ENCODE data around the gene ANGPTL7. TPM values are rescaled to one million over a fixed set of nuclear protein-coding genes. Genes with fewer than 3 reads are reported as not detected.

The ANGPTL7 gene
- polyA plus RNA-seq (2013, experiment 1 of 2), result not detected
- not detected for polyA plus RNA-seq (2013, experiment 2 of 2)

- Histone ChIP-seq H3K9me3 (ENCODE audit: insufficient read depth, low read depth, low read length) (no peaks in the 10 kb centered on the region), H3K27ac (ENCODE audit: low read depth, low read length) (no peak within 1 kb of the TSS), H3K27me3 (ENCODE audit: insufficient read depth, low read length) (no peaks in the 10 kb centered on the region), H3K4me1 (ENCODE audit: insufficient read depth, low read length) (peaks cover 9% of the 10 kb centered on the region; the same call in 1 of the 2 replicates), H3K4me3 (ENCODE audit: low read length) (no peak within 1 kb of the TSS), H3K36me3 (ENCODE audit: insufficient read depth, low read length) (peaks cover 73% of the 10 kb centered on the region), H3K9ac (ENCODE audit: low read depth, low read length) (no peak within 1 kb of the TSS)
- WGBS, result 91% methylated on average over 7 of the region's 8 CpGs
Measured at GRCh38 chr1:11188858-11189451, at the start of gene ANGPTL7. Gene ANGPTL7 (plus strand): TSS chr1:11189355. CDS start chr1:11189580, 225 bp downstream.

- Histone ChIP-seq H3K9ac (ENCODE audit: low read depth, low read length) (no peak overlapping the region), H3K9me3 (ENCODE audit: insufficient read depth, low read depth, low read length) (no peaks in the 10 kb centered on the region), H3K27me3 (ENCODE audit: insufficient read depth, low read length) (no peaks in the 10 kb centered on the region), H3K27ac (ENCODE audit: low read depth, low read length) (no peak overlapping the region), H3K4me1 (ENCODE audit: insufficient read depth, low read length) (0 out of 2 replicates have a peak, but pooled peaks cover 5% of the 10 kb centered on the region), H3K36me3 (ENCODE audit: insufficient read depth, low read length) (peaks cover 69% of the 10 kb centered on the region), H3K4me3 (ENCODE audit: low read length) (no peak overlapping the region)
- WGBS, result 93% methylated on average over 4 of the region's 4 CpGs
Measured at GRCh38 chr1:11142618-11143391, 46.4 kb upstream of the ANGPTL7 start.

GRCh38 chr1:11143401-11143800 lies 45.8 kb upstream of the ANGPTL7 start:
- Histone ChIP-seq H3K36me3 (ENCODE audit: insufficient read depth, low read length) (peaks cover 69% of the 10 kb centered on the region), H3K4me3 (ENCODE audit: low read length) (no peak overlapping the region), H3K27ac (ENCODE audit: low read depth, low read length) (no peak overlapping the region), H3K27me3 (ENCODE audit: insufficient read depth, low read length) (no peaks in the 10 kb centered on the region), H3K9ac (ENCODE audit: low read depth, low read length) (no peak overlapping the region), H3K9me3 (ENCODE audit: insufficient read depth, low read depth, low read length) (no peaks in the 10 kb centered on the region), H3K4me1 (ENCODE audit: insufficient read depth, low read length) (0 out of 2 replicates have a peak, but pooled peaks cover 5% of the 10 kb centered on the region)
- WGBS, result 93% methylated on average over 5 of the region's 5 CpGs

- WGBS, result 91% methylated on average over 2 of the region's 2 CpGs
- Histone ChIP-seq H3K9me3 (ENCODE audit: insufficient read depth, low read depth, low read length) (no peaks in the 10 kb centered on the region), H3K27ac (ENCODE audit: low read depth, low read length) (no peak overlapping the region), H3K36me3 (ENCODE audit: insufficient read depth, low read length) (peaks cover 66% of the 10 kb centered on the region), H3K9ac (ENCODE audit: low read depth, low read length) (no peak overlapping the region), H3K4me1 (ENCODE audit: insufficient read depth, low read length) (0 out of 2 replicates have a peak, but pooled peaks cover 5% of the 10 kb centered on the region), H3K27me3 (ENCODE audit: insufficient read depth, low read length) (no peaks in the 10 kb centered on the region), H3K4me3 (ENCODE audit: low read length) (no peak overlapping the region)
Measured at GRCh38 chr1:11143907-11144306, 45.2 kb upstream of the ANGPTL7 start.

- H3K4me1 ChIP-seq (ENCODE audit: insufficient read depth, low read length), result 0 out of 2 replicates have a peak, but pooled peaks cover 5% of the 10 kb centered on the region
- no peak overlapping the region for H3K9ac ChIP-seq (ENCODE audit: low read depth, low read length)
- H3K27me3 ChIP-seq (ENCODE audit: insufficient read depth, low read length), result no peaks in the 10 kb centered on the region
- no peak overlapping the region for H3K4me3 ChIP-seq (ENCODE audit: low read length)
- H3K9me3 ChIP-seq (ENCODE audit: insufficient read depth, low read depth, low read length), result no peaks in the 10 kb centered on the region
- WGBS, result 92% methylated on average over 12 of the region's 12 CpGs
- H3K27ac ChIP-seq (ENCODE audit: low read depth, low read length), result no peak overlapping the region
- H3K36me3 ChIP-seq (ENCODE audit: insufficient read depth, low read length), result peaks cover 68% of the 10 kb centered on the region
Measured at GRCh38 chr1:11144570-11145256, 44.4 kb upstream of the ANGPTL7 start.

GRCh38 chr1:11145741-11146140 lies 43.4 kb upstream of the ANGPTL7 start:
- no peaks in the 10 kb centered on the region for H3K27me3 ChIP-seq (ENCODE audit: insufficient read depth, low read length)
- 0 out of 2 replicates have a peak, but pooled peaks cover 5% of the 10 kb centered on the region for H3K4me1 ChIP-seq (ENCODE audit: insufficient read depth, low read length)
- H3K36me3 ChIP-seq (ENCODE audit: insufficient read depth, low read length), result peaks cover 70% of the 10 kb centered on the region
- no peak overlapping the region for H3K4me3 ChIP-seq (ENCODE audit: low read length)
- no peak overlapping the region for H3K27ac ChIP-seq (ENCODE audit: low read depth, low read length)
- no peak overlapping the region for H3K9ac ChIP-seq (ENCODE audit: low read depth, low read length)
- H3K9me3 ChIP-seq (ENCODE audit: insufficient read depth, low read depth, low read length), result no peaks in the 10 kb centered on the region
- WGBS, result 92% methylated on average over 6 of the region's 6 CpGs

GRCh38 chr1:11147197-11147770 lies 41.9 kb upstream of the ANGPTL7 start:
- Histone ChIP-seq H3K36me3 (ENCODE audit: insufficient read depth, low read length) (peaks cover 69% of the 10 kb centered on the region), H3K27ac (ENCODE audit: low read depth, low read length) (no peak overlapping the region)

GRCh38 chr1:11150326-11150725 lies 38.8 kb upstream of the ANGPTL7 start:
- peaks cover 64% of the 10 kb centered on the region for H3K36me3 ChIP-seq (ENCODE audit: insufficient read depth, low read length)
- H3K4me3 ChIP-seq (ENCODE audit: low read length), result no peak overlapping the region
- H3K9me3 ChIP-seq (ENCODE audit: insufficient read depth, low read depth, low read length), result no peaks in the 10 kb centered on the region
- H3K27ac ChIP-seq (ENCODE audit: low read depth, low read length), result no peak overlapping the region
- H3K4me1 ChIP-seq (ENCODE audit: insufficient read depth, low read length), result peaks cover 8% of the 10 kb centered on the region; the same call in 1 of the 2 replicates
- H3K27me3 ChIP-seq (ENCODE audit: insufficient read depth, low read length), result no peaks in the 10 kb centered on the region
- H3K9ac ChIP-seq (ENCODE audit: low read depth, low read length), result no peak overlapping the region
- WGBS, result 83% methylated on average over 3 of the region's 3 CpGs

More at GRCh38 chr1:11147197-11147770, 41.9 kb upstream of the ANGPTL7 start:
- H3K27me3 ChIP-seq (ENCODE audit: insufficient read depth, low read length), result no peaks in the 10 kb centered on the region
- H3K4me3 ChIP-seq (ENCODE audit: low read length), result no peak overlapping the region
- H3K9me3 ChIP-seq (ENCODE audit: insufficient read depth, low read depth, low read length), result no peaks in the 10 kb centered on the region
- peaks cover 7% of the 10 kb centered on the region; the same call in 1 of the 2 replicates for H3K4me1 ChIP-seq (ENCODE audit: insufficient read depth, low read length)
- peak overlapping the region; percentile 9; the same call in 1 of the 2 replicates for H3K9ac ChIP-seq (ENCODE audit: low read depth, low read length)
- 79% methylated on average over 4 of the region's 4 CpGs for WGBS

- Histone ChIP-seq H3K9me3 (ENCODE audit: insufficient read depth, low read depth, low read length) (no peaks in the 10 kb centered on the region), H3K4me3 (ENCODE audit: low read length) (no peak overlapping the region), H3K27me3 (ENCODE audit: insufficient read depth, low read length) (no peaks in the 10 kb centered on the region), H3K4me1 (ENCODE audit: insufficient read depth, low read length) (peaks cover 8% of the 10 kb centered on the region; the same call in 1 of the 2 replicates), H3K36me3 (ENCODE audit: insufficient read depth, low read length) (peaks cover 64% of the 10 kb centered on the region), H3K27ac (ENCODE audit: low read depth, low read length) (no peak overlapping the region), H3K9ac (ENCODE audit: low read depth, low read length) (no peak overlapping the region)
- 95% methylated on average over 5 of the region's 5 CpGs for WGBS
Measured at GRCh38 chr1:11151114-11151513, 38.0 kb upstream of the ANGPTL7 start.

- 95% methylated on average over 9 of the region's 9 CpGs for WGBS
Measured at GRCh38 chr1:11151826-11152612, 37.1 kb upstream of the ANGPTL7 start.

More at GRCh38 chr1:11151826-11152612, 37.1 kb upstream of the ANGPTL7 start:
- peaks cover 8% of the 10 kb centered on the region; the same call in 1 of the 2 replicates for H3K4me1 ChIP-seq (ENCODE audit: insufficient read depth, low read length)
- no peak overlapping the region; the same call in 1 of the 2 replicates for H3K9ac ChIP-seq (ENCODE audit: low read depth, low read length)
- no peaks in the 10 kb centered on the region for H3K9me3 ChIP-seq (ENCODE audit: insufficient read depth, low read depth, low read length)
- H3K27ac ChIP-seq (ENCODE audit: low read depth, low read length), result no peak overlapping the region
- peaks cover 64% of the 10 kb centered on the region for H3K36me3 ChIP-seq (ENCODE audit: insufficient read depth, low read length)
- no peak overlapping the region for H3K4me3 ChIP-seq (ENCODE audit: low read length)
- H3K27me3 ChIP-seq (ENCODE audit: insufficient read depth, low read length), result no peaks in the 10 kb centered on the region
